Islet of Langerhans (tissue), 1 donor: ENCODE data around the gene ERVK3-1.
"Not testable (repeated sequence)": the region's sequence is repeated elsewhere in the genome, so short reads cannot be mapped to it uniquely, and the experiment has no call there.

Experiments used
- FAIRE-seq: peaks from one replicate; lab custom pipeline; 2011; peaks lifted over from hg19 to GRCh38; lab: Jason Lieb, UNC

ERVK3-1 gene, protein sequence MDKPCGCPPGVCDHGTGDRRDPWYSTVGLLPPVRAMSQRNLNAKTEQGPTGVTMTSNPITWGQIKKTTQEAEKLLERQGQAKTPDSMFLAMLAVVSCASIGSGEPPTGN

DNA sequence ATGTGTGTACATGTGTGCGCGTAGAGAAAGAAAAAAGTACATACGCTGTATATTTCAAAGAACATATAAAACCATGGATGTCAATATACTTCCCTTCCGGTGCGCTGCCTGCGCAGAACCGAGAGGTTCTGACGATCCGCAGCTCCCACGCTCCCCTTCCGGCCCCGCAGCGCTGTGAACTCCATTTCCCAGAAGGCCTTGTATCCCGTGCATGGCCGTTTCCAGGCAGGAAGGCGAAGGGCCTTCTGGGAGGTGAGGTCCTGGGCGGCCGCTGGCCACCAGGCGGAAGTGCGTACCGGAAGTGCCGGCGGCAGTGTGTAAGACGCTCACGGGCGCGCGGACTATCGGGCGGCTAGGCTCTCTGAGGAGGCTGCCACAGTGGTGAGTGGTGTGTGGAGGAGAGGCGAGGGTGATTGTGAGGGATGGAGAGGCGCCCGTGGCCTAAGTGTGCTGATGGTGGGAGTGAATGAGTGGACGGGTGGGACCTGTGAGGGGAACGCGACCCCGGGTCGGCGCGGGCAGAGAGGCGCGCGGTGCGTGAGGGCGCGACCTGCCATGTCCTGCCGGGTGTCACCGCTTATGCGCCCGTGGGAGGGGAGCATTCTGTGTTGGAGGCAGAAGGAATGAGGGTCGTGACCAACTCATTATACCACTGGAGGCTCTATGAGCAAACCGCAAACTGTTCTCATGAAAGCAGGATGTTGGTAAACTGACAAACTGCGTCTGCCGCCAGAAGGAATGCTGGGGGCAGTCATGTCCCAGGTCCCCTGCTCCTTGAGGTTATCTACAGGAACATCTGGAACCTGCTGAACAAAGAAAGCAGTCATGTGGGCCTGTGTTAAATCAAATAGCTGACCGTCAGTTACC is at the start of gene ERVK3-1:
ERVK3-1 (plus strand) TSS at position 313 of the 867 bp plus-strand sequence. CDS start 6,792 bp downstream, outside the sequence.
- FAIRE-seq = no peak

DNA sequence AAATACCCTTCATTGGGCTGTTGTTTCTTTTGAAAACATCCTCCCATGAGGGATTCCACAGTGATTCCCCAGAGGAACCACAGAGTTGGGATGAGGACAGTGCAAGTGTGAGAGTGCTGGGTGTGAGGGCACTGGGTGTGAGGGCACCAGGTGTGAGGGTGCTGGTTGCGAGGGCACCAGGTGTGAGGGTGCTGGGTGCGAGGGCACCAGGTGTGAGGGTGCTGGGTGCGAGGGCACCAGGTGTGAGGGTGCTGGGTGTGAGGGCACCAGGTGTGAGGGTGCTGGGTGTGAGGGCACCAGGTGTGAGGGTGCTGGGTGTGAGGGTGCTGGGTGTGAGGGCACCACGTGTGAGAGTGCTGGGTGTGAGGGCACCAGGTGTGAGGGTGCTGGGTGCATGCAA is 46.9 kb upstream of the ERVK3-1 start:
- not testable (repeated sequence) for FAIRE-seq

DNA sequence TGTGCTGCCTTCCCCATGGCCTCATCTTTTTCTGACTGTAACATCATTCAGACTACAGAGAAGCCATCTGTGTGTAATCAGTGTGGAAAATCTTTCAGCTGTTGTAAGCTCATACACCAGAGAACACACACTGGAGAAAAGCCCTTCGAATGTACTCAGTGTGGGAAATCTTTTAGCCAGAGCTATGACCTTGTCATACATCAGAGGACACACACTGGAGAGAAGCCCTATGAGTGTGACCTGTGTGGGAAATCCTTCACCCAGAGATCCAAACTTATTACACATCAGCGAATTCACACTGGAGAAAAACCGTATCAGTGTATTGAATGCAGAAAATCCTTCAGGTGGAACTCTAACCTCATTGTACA is 43.6 kb upstream of the ERVK3-1 start:
- no peak for FAIRE-seq

DNA sequence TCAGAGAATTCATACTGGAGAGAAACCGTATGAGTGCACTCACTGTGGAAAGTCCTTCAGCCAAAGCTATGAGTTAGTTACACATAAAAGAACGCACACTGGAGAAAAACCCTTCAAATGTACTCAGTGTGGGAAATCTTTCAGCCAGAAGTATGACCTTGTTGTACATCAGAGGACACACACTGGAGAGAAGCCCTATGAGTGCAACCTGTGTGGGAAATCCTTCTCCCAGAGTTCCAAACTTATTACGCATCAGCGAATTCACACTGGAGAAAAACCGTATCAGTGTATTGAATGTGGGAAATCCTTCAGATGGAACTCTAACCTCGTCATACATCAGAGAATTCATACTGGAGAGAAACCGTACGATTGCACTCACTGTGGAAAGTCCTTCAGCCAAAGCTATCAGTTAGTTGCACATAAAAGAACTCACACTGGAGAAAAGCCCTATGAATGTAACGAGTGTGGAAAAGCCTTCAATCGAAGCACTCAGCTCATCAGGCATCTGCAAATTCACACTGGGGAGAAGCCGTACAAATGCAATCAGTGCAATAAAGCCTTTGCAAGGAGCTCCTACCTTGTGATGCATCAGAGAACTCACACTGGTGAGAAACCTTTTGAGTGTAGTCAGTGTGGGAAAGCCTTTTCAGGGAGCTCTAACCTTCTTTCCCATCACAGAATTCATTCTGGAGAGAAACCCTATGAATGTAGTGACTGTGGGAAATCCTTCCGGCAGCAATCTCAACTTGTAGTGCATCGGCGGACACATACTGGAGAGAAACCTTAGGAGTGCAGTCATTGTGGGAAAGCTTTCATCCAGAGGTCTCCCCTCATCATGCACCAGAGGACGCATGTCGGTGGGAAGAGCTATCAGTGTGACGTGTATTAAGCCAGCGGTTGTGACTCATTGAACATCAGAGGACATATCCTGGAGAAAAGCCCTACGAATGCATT is 42.9 kb upstream of the ERVK3-1 start:
- FAIRE-seq = no peak

DNA sequence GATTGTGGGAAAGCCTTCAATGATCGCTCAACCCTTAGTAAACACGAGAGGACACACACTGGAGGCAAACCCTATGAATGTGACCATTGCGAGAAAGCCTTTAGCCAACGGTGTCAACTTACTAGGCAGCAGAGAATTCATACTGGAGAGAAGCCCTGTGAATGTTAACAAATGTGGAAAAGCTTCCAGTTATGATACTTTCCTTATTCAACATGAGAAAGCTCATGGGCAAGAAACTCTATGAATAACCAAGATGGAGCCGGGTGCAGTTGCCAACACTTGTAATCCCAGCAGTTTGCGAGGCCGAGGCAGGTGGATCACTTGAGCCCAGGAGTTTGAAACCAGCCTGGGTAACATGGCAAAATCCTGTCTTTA is 42.3 kb upstream of the ERVK3-1 start:
- FAIRE-seq = no peak

DNA sequence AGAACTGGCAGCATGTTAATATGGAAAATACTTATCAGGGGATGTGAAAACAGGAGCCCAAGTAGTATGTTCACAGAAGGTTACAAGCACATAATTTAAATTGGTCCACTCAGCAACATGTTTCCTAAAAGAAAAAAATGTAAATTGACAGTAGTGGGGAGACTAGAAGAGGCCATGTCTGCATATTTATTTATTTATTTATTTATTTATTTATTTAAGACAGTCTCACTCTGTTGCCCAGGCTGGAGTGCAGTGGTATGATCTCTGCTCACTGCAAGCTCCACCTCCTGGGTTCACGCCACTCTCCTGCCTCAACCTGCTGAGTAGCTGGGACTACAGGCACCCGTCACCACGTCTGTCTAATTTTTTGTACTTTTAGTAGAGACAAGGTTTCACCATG is 40.1 kb upstream of the ERVK3-1 start:
- FAIRE-seq = no peak

DNA sequence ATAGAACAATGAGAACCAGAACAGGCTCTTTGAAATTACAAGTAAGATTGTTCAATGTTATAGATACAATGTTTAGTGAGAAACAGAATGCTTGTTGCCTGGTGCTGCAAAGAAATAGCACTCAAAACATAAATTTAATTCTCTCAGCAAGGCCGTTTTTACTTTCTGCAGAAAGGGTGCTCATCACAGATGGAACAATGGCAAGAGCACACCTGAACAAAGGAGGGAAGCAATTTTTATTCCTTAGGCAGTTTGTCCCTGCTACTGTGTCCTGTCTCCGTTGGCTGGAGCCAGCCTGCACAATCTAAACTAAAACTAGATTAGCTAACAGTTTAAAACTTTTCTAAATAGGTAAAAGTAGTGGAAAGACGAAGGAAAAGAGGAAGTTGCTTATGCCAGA is 36.8 kb upstream of the ERVK3-1 start:
- FAIRE-seq = no peak

DNA sequence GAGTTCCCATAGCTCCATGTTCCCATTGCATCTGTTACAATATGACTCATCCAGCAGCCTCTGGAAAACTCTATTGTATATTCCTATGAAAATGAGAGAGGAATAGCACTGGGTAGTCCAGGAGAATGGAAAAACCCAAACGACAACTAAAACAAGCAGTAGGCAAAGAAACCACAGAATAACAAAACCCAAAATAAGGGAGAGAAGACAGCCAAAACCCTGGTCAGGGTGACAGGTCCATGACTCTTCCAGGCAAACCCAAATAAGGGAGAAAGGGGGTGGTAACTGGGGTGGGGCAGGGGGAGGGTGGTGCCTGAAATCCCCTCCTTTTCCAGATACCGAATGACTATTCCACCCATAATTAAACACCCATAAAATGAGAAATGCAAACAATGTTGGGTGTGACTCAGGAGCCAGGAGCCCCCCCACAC is 30.4 kb upstream of the ERVK3-1 start:
- FAIRE-seq = no peak

DNA sequence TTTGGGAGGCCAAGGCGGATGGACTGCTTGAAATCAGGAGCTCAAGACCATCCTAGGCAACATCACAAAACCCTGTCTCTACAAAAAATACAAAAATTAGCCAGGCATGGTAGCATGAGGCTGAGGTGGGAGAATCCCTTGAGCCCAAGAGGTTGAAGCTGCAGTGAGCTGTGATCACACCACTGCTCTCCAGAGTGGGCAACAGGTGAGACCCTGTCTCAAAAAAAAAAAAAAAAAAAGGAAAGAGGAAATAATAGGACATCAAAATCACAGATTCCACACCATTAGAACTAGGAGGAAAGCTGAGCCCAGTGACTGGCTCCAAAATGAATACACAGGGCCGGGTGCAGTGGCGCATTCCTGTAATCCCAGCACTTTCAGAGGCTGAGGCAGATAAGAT is 29.6 kb upstream of the ERVK3-1 start:
- no peak for FAIRE-seq

DNA sequence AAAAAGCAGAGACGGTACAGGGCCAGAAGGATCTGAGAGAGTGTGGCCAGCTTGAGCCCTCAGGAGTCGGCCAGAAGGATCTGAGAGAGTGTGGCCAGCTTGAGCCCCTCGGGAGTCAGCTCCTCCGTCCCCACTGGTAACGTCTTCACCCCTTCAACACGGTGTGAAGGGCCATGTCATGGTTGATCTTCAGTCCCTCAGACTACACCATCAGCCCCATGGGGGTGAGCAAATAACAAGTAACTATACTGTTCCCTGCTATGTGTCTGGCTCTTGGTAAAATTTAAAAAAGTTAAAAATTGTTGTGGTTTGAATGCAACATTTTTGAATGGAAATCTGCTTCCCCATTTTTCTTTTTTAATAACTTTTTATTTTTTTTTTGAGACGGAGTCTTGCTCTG is 28.0 kb upstream of the ERVK3-1 start:
- no peak for FAIRE-seq

DNA sequence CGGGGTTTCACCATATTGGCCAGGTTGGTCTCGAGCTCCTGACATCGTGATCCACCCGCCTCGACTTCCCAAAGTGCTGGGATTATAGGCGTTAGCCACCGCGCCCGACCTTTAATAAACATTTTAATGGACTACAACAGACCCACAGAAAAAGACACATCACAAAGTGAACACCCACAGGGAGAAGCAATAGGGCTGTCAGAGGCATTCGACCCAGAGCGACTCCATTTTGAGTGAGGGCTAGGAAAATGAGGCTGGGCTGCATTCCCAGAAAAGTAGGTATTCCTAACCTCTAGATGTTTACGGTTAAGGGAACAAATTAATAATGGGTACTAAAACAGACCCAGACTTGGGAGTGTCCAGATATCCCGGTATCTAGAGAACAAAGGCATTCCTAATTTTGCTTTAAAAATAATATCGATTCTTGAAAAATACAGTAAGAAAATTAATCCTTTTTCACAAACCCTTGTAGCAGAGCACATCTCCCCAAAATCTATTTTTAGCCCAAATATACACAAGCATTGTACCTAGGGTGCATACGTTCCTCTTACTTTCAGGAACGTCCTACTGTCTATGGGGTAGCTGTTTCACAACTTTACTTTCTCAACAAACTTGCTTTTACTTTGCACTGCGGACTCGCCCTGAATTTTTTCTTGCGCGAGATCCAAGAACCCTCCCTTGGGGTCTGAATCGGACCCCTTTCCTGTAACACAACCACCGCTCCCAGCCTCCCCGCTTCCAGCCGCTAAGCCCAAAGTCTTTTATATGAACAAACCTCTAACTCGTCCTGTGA is 27.2 kb upstream of the ERVK3-1 start:
- peak; percentile 85 for FAIRE-seq

DNA sequence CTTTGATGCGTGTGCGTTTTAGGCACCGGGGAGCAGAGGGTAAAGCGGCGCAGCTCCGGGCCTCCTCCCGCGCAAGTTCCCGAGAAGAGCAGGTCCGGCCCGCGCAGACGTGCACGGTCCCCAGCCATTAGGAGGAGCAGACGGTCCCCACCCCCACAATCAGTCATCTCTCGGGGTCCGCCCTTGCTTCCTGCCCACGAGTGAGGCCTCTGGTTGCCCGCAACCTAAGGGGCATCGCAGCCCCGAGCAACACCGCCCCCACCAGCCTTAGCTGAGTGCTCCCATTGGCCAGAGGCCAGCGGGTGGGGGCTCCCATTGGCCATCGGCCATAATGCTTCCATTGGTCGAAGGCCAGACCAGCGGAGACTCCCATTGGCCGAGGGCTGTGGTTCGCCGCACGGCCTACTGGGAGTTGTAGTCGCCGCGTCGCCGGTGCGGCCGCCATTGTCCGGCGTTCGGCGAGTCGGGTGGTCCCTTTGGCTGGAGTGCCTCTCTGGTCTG is 26.6 kb upstream of the ERVK3-1 start, which contains the start of gene ZNF8:
ZNF8 (plus strand) TSS at position 415 of the 501 bp plus-strand sequence. CDS start 127 bp downstream, outside the sequence.
- no peak for FAIRE-seq

DNA sequence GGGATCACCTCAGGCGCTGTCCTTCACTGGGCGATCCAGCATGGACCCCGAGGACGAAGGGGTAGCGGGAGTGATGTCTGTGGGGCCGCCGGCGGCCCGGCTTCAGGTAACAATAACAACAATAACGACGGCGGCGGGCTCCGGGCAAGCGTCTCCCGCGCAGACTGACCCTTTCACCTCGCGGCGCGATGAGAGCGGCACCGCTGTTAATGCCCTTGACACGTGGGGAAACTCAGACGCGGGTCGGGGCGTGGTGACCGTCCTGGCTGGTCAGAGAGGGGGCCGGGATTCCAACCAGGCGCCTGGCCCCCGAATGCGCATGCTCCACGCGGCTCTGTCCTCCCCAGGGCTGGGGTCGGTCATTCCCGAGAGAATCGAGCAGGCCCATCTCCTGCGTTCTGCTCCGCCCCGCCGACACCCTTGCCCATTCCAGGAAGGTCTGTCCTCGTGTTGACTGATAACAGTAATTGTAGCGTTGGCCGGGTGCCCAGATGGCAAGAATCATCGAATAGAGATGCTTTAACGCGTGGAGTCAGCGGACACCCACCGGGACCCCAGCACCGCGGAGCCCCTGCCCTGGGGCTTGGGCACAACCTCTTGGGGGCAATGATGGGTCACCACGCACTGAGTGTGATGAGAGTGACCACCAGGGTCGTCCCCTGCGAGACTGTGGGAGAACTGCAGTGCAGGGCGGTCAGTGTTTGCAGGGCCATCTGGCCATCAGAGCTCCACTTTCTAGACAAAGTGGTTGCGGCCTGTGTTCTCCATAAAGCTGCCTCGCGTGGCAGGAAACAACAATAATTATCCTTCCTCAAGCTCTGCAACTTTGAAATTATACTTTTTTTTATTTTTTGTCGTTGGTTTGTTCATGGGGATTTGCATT is 25.9 kb upstream of the ERVK3-1 start:
- FAIRE-seq = no peak

DNA sequence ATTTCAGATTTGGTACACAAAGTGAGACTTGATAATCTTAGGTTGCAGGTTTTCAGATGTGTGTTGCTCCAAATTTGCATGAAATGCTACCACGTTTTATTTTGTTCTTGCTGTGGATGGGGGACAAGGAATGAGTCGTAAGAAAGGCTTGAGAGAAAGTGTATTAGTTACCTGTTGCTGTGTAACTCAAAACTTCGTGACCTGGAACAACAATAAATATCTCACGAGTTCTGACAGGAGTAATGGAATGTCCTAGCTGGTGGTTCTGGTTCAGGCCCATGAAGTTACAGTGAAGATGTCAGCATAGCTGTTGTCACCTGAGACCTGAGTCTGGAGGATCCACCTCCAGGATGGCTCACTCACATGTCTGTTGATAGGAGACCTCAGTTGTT is 25.3 kb upstream of the ERVK3-1 start:
- FAIRE-seq = no peak

DNA sequence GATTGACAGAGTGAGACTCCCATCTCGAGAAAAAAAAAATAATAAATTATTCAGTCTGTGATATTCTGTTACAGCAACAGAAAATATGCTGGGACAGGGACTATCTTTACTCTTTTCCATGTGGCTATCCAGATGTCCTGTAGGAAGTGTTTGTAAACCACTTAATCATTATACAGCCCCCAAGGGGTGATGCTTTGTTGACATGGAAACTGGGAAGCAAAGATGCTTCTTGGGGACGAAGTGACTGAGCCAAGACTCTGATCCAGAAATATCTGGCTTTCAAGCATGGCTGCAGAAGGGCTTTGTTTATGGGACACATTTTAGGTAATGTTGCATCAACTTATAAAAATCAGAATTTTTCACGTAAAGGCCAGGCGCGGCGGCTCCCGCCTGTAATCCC is 21.0 kb upstream of the ERVK3-1 start:
- no peak for FAIRE-seq

DNA sequence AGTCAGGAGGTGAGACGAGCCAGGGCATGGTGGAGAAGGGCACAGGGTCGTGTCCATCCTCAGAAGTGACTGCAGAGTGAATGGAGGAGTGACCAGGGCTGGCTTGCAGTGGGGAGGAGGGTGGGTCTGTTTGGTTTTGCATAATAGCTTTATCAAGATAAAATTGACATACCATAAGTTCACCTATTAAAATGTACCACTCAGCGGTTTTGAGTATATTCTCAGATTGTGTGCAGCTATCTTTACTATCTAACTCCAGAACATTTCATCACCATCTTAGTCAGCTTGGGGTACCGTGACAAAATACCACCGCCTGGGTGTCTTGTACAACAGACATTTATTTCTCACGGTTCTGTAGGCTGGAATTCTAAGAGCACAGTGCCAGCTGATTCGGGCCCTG is 13.2 kb upstream of the ERVK3-1 start:
- no peak for FAIRE-seq

DNA sequence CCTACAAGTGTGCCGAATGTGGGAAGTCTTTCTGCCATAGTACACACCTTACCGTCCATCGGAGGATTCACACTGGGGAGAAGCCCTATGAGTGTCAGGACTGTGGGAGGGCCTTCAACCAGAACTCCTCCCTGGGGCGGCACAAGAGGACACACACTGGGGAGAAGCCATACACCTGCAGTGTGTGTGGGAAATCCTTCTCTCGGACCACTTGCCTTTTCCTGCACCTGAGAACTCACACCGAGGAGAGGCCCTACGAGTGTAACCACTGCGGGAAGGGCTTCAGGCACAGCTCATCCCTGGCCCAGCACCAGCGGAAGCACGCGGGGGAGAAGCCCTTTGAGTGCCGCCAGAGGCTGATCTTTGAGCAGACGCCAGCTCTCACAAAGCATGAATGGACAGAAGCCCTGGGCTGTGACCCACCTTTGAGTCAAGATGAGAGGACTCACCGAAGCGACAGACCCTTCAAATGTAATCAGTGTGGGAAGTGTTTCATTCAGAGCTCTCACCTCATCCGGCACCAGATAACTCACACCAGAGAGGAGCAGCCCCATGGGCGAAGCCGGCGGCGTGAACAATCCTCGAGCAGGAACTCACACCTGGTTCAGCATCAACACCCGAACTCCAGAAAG is 10.3 kb upstream of the ERVK3-1 start:
- FAIRE-seq = no peak

DNA sequence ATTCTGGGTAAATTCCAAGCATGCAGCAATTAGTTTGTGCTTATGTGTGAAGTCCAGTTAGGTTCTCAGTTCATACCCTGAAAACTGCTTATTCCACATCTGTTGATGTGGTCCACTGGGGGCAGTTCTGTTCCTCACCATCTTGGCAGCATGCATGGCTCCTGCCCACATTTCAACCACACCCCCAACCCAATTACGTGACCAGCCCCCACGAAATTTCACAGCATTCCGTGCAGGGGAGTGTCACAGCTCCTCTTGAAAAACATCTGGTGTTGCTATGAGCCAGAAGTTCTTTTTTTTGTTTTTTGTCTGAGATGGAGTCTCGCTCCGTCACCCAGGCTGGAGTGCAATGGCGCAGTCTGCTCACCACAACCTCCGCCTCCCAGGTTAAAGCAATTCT is 9.1 kb upstream of the ERVK3-1 start:
- FAIRE-seq = no peak

DNA sequence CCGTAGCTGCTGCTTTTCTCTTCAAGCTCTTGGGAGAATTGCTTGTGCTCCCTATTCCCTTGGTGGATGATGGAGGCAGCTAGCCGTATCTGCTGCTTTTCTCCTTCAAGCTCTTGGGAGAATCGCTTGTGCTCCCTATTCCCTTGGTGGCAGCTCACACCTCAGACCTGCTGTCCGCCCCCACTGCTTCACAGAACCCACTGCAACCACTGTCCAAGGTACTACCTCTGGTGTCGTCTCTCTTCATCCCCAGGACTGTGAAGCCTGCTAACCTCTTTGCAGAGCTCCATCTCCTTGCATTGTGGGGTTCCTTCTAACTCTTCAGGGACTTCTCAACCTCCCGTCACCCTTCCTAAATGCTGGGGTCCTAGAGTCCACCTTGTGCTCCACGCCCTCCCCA is 4.6 kb upstream of the ERVK3-1 start:
- FAIRE-seq = no peak

DNA sequence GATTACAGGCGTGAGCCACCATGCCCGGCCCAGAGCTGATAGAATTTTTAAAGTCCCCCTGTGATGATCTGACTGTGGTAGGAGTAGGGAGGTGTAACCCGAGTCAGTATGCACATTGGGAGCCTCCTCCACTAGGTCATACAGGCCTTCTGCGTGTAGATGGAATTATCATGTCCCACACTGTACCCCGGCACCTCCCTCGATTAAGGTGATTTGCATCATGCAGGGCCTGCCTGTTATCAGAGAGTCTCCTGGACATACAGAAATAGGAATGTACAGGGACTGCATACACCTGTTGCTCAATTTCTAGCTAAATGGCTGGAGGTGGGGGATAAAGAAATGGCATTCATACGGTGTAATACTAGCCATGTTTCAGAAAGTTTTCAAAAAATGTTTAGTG is 922 bp upstream of the ERVK3-1 start:
- FAIRE-seq = no peak

DNA sequence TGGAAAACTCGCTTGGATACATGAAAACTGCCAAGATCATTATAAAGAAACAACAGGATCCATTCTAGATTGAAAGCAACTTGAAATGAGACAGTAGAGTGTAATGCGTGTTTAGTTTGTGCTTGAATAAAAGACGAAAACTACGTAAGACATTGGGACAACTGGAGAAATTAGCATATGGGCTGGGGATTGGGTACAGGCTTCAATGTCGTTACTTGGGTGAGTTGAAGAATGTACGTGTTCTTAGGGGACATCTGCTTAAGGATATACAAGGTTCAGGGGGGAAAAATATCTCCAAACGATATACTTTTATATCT is 471 bp upstream of the ERVK3-1 start:
- FAIRE-seq = peak; percentile 53
